Uterus (tissue), 2 donors: ENCODE results near the gene KCNT2.

Experiments used
- CTCF ChIP-seq, 4 experiments: fragments of 200-600 bp in 2 of 4; fragments of 450-650 bp in 2 of 4; sonication (generic) in 2 of 4; IDR thresholded peaks; one replicate each; pipeline ENCODE4 v1.5.1; 2016 to 2019; ENCODE audit warnings: antibody characterized with exemption in 4 of 4, mild to moderate bottlenecking in 2 of 4, moderate library complexity in 1 of 4
- POLR2A ChIP-seq, 2 donors: fragments of 450-650 bp; IDR thresholded peaks; one replicate each; pipeline ENCODE4 v1.6.1; 2016; ENCODE audit warnings: antibody characterized with exemption in 2 of 2, mild to moderate bottlenecking in 1 of 2, moderate library complexity in 1 of 2

- no peak for TF ChIP-seq CTCF (IDR thresholded peaks at IDR 0.05)
- no peak for TF ChIP-seq POLR2A (IDR thresholded peaks at IDR 0.05)
Observed at GRCh38 chr1:196593955-196594354, 14.3 kb downstream of the KCNT2 start.
